GM21786 (cell line): Measurements from ENCODE around the gene TMEM182.

Experiments
- ATAC-seq: cut with Tn5 transposase; IDR thresholded peaks from one replicate; pipeline ENCODE4 v1.9.1; 2021; ENCODE audit not compliant: unreplicated experiment

The TMEM182 gene

GRCh38 chr2:102765061-102765460 lies 3.2 kb downstream of the TMEM182 start:
- ATAC-seq, result no peak

GRCh38 chr2:102768253-102768652 lies 6.4 kb downstream of the TMEM182 start:
- ATAC-seq, result no peak

- no peak for ATAC-seq
Measured at GRCh38 chr2:102768892-102769291, 7.1 kb downstream of the TMEM182 start.

GRCh38 chr2:102770506-102770905 lies 8.7 kb downstream of the TMEM182 start:
- no peak for ATAC-seq

- no peak for ATAC-seq
Measured at GRCh38 chr2:102771114-102771513, 9.3 kb downstream of the TMEM182 start.

GRCh38 chr2:102772659-102773058 lies 10.8 kb downstream of the TMEM182 start:
- ATAC-seq, result no peak

GRCh38 chr2:102773149-102773705 lies 11.4 kb downstream of the TMEM182 start:
- no peak for ATAC-seq

GRCh38 chr2:102778260-102778659 lies 16.4 kb downstream of the TMEM182 start:
- no peak for ATAC-seq

GRCh38 chr2:102780467-102780866 lies 18.6 kb downstream of the TMEM182 start:
- ATAC-seq, result no peak

GRCh38 chr2:102782187-102782586 lies 20.4 kb downstream of the TMEM182 start:
- no peak for ATAC-seq

- no peak for ATAC-seq
Measured at GRCh38 chr2:102782933-102783332, 21.1 kb downstream of the TMEM182 start.

GRCh38 chr2:102783506-102784183 lies 21.8 kb downstream of the TMEM182 start:
- no peak for ATAC-seq

- ATAC-seq, result no peak
Measured at GRCh38 chr2:102784940-102785339, 23.1 kb downstream of the TMEM182 start.

- ATAC-seq, result no peak
Measured at GRCh38 chr2:102788216-102788884, 26.5 kb downstream of the TMEM182 start.

GRCh38 chr2:102788885-102789260 lies 27.0 kb downstream of the TMEM182 start:
- ATAC-seq, result no peak

- ATAC-seq, result no peak
Measured at GRCh38 chr2:102789349-102790090, 27.7 kb downstream of the TMEM182 start.

GRCh38 chr2:102790091-102790455 lies 28.2 kb downstream of the TMEM182 start:
- no peak for ATAC-seq

- ATAC-seq, result no peak
Measured at GRCh38 chr2:102792568-102793208, 30.9 kb downstream of the TMEM182 start.

- ATAC-seq, result no peak
Measured at GRCh38 chr2:102795641-102796040, 33.8 kb downstream of the TMEM182 start.

GRCh38 chr2:102796337-102796736 lies 34.5 kb downstream of the TMEM182 start:
- no peak for ATAC-seq

GRCh38 chr2:102797486-102797885 lies 35.7 kb downstream of the TMEM182 start:
- no peak for ATAC-seq
